ENCODE measurements around the gene RSPH6A. TPM values are rescaled to one million over a fixed set of nuclear protein-coding genes. Genes with fewer than 3 reads are reported as not detected.

Gene RSPH6A
- total RNA-seq, 2 donors from 2014 or later: 0.12 TPM; not detected in 1

GRCh38 chr19:45862564-45863334 lies 47.6 kb upstream of the RSPH6A start, which contains the start of gene SYMPK:
SYMPK (minus strand) TSS chr19:45863147; CDS start chr19:45854495, 8,652 bp downstream.
- peak; percentile 98 for DNase-seq

GRCh38 chr19:45862271-45862563 lies 47.1 kb upstream of the RSPH6A start:
- DNase-seq: no peak
- Histone ChIP-seq H3K9ac (ENCODE audit: low read depth in 2 of 2, low read length in 2 of 2) (peak overlapping the region in 1 of 2 donors; percentile 96), H3K36me3 (no peaks in the 10 kb centered on the region), H3K27me3 (no peaks in the 10 kb centered on the region), H3K27ac (peak overlapping the region; percentile 89), H3K4me3 (peak overlapping the region; percentile 77), H3K4me1 (peaks cover 6% of the 10 kb centered on the region), H3K9me3 (no peaks in the 10 kb centered on the region)
- TF ChIP-seq CTCF (IDR thresholded peaks at IDR 0.05): no peak
- intact Hi-C loops (cut with DNase I): no loop called here

More at GRCh38 chr19:45862564-45863334, 47.6 kb upstream of the RSPH6A start, which contains the start of gene SYMPK:
- TF ChIP-seq CTCF (IDR thresholded peaks at IDR 0.05): no peak
- peak within 1 kb of the TSS; percentile 77 for H3K4me3 ChIP-seq
- H3K27ac ChIP-seq: peak within 1 kb of the TSS; percentile 89
- H3K9ac ChIP-seq (ENCODE audit: low read depth in 2 of 2, low read length in 2 of 2): peak within 1 kb of the TSS; percentile 91 to 96
- no peaks in the 10 kb centered on the region for H3K9me3 ChIP-seq
- H3K36me3 ChIP-seq: no peaks in the 10 kb centered on the region
- peaks cover 6% of the 10 kb centered on the region for H3K4me1 ChIP-seq
- H3K27me3 ChIP-seq: no peaks in the 10 kb centered on the region
- intact Hi-C loops (cut with DNase I): loop anchor here (1.0 kb wide), 1 partner anchor 21 kb away; no protein-coding TSS in a partner anchor

GRCh38 chr19:45860359-45861259 lies 45.5 kb upstream of the RSPH6A start:
- Histone ChIP-seq H3K27ac (no peak overlapping the region), H3K4me3 (no peak overlapping the region)
- TF ChIP-seq CTCF (IDR thresholded peaks at IDR 0.05): no peak

GRCh38 chr19:45854167-45854778 lies 39.2 kb upstream of the RSPH6A start:
- Histone ChIP-seq H3K9me3 (no peaks in the 10 kb centered on the region), H3K4me1 (no peaks in the 10 kb centered on the region), H3K9ac (ENCODE audit: low read depth in 2 of 2, low read length in 2 of 2) (no peak overlapping the region), H3K36me3 (peaks cover 8% of the 10 kb centered on the region), H3K27me3 (no peaks in the 10 kb centered on the region), H3K27ac (no peak overlapping the region), H3K4me3 (no peak overlapping the region)
- DNase-seq: no peak
- TF ChIP-seq CTCF (IDR thresholded peaks at IDR 0.05): no peak
- intact Hi-C loops (cut with DNase I): no loop called here

More at GRCh38 chr19:45860359-45861259, 45.5 kb upstream of the RSPH6A start:
- H3K4me1 ChIP-seq: peaks cover 6% of the 10 kb centered on the region
- no peaks in the 10 kb centered on the region for H3K27me3 ChIP-seq
- no peak overlapping the region for H3K9ac ChIP-seq (ENCODE audit: low read depth in 2 of 2, low read length in 2 of 2)
- no peak for DNase-seq
- H3K36me3 ChIP-seq: no peaks in the 10 kb centered on the region
- H3K9me3 ChIP-seq: no peaks in the 10 kb centered on the region
- intact Hi-C loops (cut with DNase I): no loop called here

- TF ChIP-seq CTCF (IDR thresholded peaks at IDR 0.05): no peak
- Histone ChIP-seq H3K27me3 (no peaks in the 10 kb centered on the region), H3K36me3 (peaks cover 19% of the 10 kb centered on the region)
These were observed 37.9 kb upstream of the RSPH6A start for GRCh38 chr19:45852983-45853382.

More at GRCh38 chr19:45852983-45853382, 37.9 kb upstream of the RSPH6A start:
- Histone ChIP-seq H3K9ac (ENCODE audit: low read depth in 2 of 2, low read length in 2 of 2) (no peak overlapping the region), H3K27ac (no peak overlapping the region), H3K9me3 (no peaks in the 10 kb centered on the region), H3K4me3 (no peak overlapping the region), H3K4me1 (no peaks in the 10 kb centered on the region)
- no peak for DNase-seq
- intact Hi-C loops (cut with DNase I): no loop called here

Measured in colonic mucosa (tissue), 4 donors.